ENCODE data around the gene OS9.

The OS9 gene

GRCh38 chr12:57753756-57754337 is 59.9 kb downstream of the OS9 start:
- no peak for DNase-seq

- peak; percentile 77 for DNase-seq
Observed at GRCh38 chr12:57754411-57755193, 60.7 kb downstream of the OS9 start, which contains the start of gene MARCHF9. MARCHF9 (plus strand) TSS chr12:57755103; CDS start chr12:57755529, 426 bp downstream.

- no peak for DNase-seq
Observed at GRCh38 chr12:57755194-57755453, 61.2 kb downstream of the OS9 start.

- no peak for DNase-seq
Observed at GRCh38 chr12:57755454-57756372, 61.8 kb downstream of the OS9 start.

- DNase-seq, result no peak
Observed at GRCh38 chr12:57756406-57757341, 62.7 kb downstream of the OS9 start.

GRCh38 chr12:57757771-57758170 is 63.8 kb downstream of the OS9 start:
- DNase-seq, result no peak

GRCh38 chr12:57758552-57759359 is 64.8 kb downstream of the OS9 start:
- no peak for DNase-seq

- DNase-seq, result no peak
Observed at GRCh38 chr12:57759360-57759980, 65.5 kb downstream of the OS9 start.

GRCh38 chr12:57760347-57760982 is 66.5 kb downstream of the OS9 start:
- no peak for DNase-seq

- no peak for DNase-seq
Observed at GRCh38 chr12:57761391-57761998, 67.6 kb downstream of the OS9 start.

- no peak for DNase-seq
Observed at GRCh38 chr12:57762463-57762862, 68.5 kb downstream of the OS9 start.

- DNase-seq, result no peak
Observed at GRCh38 chr12:57763881-57764661, 70.1 kb downstream of the OS9 start.

GRCh38 chr12:57764662-57765002 is 70.7 kb downstream of the OS9 start:
- DNase-seq, result no peak

GRCh38 chr12:57765003-57765697 is 71.2 kb downstream of the OS9 start:
- DNase-seq, result no peak

GRCh38 chr12:57765698-57766463 is 71.9 kb downstream of the OS9 start:
- no peak for DNase-seq

- DNase-seq, result no peak
Observed at GRCh38 chr12:57766464-57767304, 72.8 kb downstream of the OS9 start, which contains the start of gene CYP27B1. CYP27B1 (minus strand) TSS chr12:57767078; CDS start chr12:57767041, 37 bp downstream.

- DNase-seq, result no peak
Observed at GRCh38 chr12:57767305-57767698, 73.4 kb downstream of the OS9 start.

Data from NK-92 treated with Interleukin-12 subunit alpha and Interleukin-12 subunit beta, amount 100 ng/mL, for 24 hours (cell line).